ENCODE data around the gene GTF3C2. TPM values are rescaled to one million over a fixed set of nuclear protein-coding genes. Genes with fewer than 3 reads are reported as not detected.

The GTF3C2 gene
- total and polyA plus RNA-seq, 9 of the 15 experiments (the other 6 are each of a cell fraction or from before 2014, with no cell fraction given) = 35.5 to 96.8 (median 53.0) TPM

GRCh38 chr2:27370816-27371620 lies 14.5 kb upstream of the GTF3C2 start (continued):
- TF ChIP-seq, protein P1, sequence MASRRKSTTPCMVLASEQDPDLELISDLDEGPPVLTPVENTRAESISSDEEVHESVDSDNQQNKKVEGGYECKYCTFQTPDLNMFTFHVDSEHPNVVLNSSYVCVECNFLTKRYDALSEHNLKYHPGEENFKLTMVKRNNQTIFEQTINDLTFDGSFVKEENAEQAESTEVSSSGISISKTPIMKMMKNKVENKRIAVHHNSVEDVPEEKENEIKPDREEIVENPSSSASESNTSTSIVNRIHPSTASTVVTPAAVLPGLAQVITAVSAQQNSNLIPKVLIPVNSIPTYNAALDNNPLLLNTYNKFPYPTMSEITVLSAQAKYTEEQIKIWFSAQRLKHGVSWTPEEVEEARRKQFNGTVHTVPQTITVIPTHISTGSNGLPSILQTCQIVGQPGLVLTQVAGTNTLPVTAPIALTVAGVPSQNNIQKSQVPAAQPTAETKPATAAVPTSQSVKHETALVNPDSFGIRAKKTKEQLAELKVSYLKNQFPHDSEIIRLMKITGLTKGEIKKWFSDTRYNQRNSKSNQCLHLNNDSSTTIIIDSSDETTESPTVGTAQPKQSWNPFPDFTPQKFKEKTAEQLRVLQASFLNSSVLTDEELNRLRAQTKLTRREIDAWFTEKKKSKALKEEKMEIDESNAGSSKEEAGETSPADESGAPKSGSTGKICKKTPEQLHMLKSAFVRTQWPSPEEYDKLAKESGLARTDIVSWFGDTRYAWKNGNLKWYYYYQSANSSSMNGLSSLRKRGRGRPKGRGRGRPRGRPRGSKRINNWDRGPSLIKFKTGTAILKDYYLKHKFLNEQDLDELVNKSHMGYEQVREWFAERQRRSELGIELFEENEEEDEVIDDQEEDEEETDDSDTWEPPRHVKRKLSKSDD (conservative IDR thresholded peaks at IDR 0.05; ENCODE audit: low read length) = 0 out of 2 replicates have a peak, but pooled peaks have one; percentile 41
- TF ChIP-seq, protein P2, sequence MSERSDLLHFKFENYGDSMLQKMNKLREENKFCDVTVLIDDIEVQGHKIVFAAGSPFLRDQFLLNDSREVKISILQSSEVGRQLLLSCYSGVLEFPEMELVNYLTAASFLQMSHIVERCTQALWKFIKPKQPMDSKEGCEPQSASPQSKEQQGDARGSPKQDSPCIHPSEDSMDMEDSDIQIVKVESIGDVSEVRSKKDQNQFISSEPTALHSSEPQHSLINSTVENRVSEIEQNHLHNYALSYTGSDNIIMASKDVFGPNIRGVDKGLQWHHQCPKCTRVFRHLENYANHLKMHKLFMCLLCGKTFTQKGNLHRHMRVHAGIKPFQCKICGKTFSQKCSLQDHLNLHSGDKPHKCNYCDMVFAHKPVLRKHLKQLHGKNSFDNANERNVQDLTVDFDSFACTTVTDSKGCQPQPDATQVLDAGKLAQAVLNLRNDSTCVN (CRISPR knock-in tag; IDR thresholded peaks at IDR 0.05) = no peak
- no peak for TF ChIP-seq CUX1 (CRISPR knock-in tag; IDR thresholded peaks at IDR 0.05)
- TF ChIP-seq RAD21 (CRISPR knock-in tag; conservative IDR thresholded peaks at IDR 0.05 in 1 of 2, IDR thresholded peaks at IDR 0.05 in 1 of 2) = no peak; a peak in 1 of 4 replicates
- TF ChIP-seq SP1 (CRISPR knock-in tag; IDR thresholded peaks at IDR 0.05) = no peak
- no peak for TF ChIP-seq MTA2 (IDR thresholded peaks at IDR 0.05; ENCODE audit: low read depth)
- TF ChIP-seq, protein P3, sequence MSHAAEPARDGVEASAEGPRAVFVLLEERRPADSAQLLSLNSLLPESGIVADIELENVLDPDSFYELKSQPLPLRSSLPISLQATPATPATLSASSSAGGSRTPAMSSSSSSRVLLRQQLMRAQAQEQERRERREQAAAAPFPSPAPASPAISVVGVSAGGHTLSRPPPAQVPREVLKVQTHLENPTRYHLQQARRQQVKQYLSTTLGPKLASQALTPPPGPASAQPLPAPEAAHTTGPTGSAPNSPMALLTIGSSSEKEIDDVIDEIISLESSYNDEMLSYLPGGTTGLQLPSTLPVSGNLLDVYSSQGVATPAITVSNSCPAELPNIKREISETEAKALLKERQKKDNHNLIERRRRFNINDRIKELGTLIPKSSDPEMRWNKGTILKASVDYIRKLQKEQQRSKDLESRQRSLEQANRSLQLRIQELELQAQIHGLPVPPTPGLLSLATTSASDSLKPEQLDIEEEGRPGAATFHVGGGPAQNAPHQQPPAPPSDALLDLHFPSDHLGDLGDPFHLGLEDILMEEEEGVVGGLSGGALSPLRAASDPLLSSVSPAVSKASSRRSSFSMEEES (CRISPR knock-in tag; IDR thresholded peaks at IDR 0.05) = no peak
- TF ChIP-seq ZNF766 (CRISPR knock-in tag; conservative IDR thresholded peaks at IDR 0.05) = no peak
- TF ChIP-seq ZNF561 (CRISPR knock-in tag; conservative IDR thresholded peaks at IDR 0.05) = peak; percentile 74; the same call in 1 of the 2 replicates
- no peak for TF ChIP-seq CBX2 (IDR thresholded peaks at IDR 0.05; ENCODE audit: insufficient read depth, low read length, poor library complexity, severe bottlenecking)
- TF ChIP-seq EZH2 (IDR thresholded peaks at IDR 0.05; ENCODE audit: borderline replicate concordance, low read depth, low read length) = no peak
- no peak for TF ChIP-seq CBX8 (IDR thresholded peaks at IDR 0.05; ENCODE audit: borderline replicate concordance, extremely low read depth, low read depth, low read length, poor library complexity, severe bottlenecking)
